Heart right ventricle (tissue), 16 donors: ENCODE measurements around the gene A4GNT. TPM values are rescaled to one million over a fixed set of nuclear protein-coding genes. Genes with fewer than 3 reads are reported as not detected.

Experiments
- ATAC-seq, 8 donors: fragments of 200-7000 bp; cut with Tn5 transposase; one replicate each; pipeline ENCODE4 v1.9.1; 2020; ENCODE audit warnings: mild to moderate bottlenecking in 8 of 8, moderate library complexity in 8 of 8, moderate number of reproducible peaks in 1 of 8
- DNase-seq, 2 donors: peaks; one replicate each; pipeline ENCODE4 v3.0.0-alpha.2; 2020
- H3K27ac ChIP-seq, 10 donors: fragments of 200-600 bp; sonication (generic) in 2 of 10; one replicate each; pipeline versions ENCODE4 v1.5.0 to v1.8.0; 2020 to 2022; ENCODE audit warnings: mild to moderate bottlenecking in 3 of 10
- H3K27me3 ChIP-seq, 7 donors: fragments of 200-600 bp; one replicate each; pipeline ENCODE4 v1.8.0; 2021 to 2022; ENCODE audit warnings: mild to moderate bottlenecking in 2 of 7
- H3K36me3 ChIP-seq, 9 donors: fragments of 200-600 bp; sonication (generic) in 1 of 9; one replicate each; pipeline versions ENCODE4 v1.5.0 to v1.8.0; 2020 to 2022; ENCODE audit warnings: mild to moderate bottlenecking in 2 of 9
- H3K4me1 ChIP-seq, 9 donors: fragments of 200-600 bp; sonication (generic) in 1 of 9; one replicate each; pipeline versions ENCODE4 v1.5.0 to v1.8.0; 2020 to 2022; ENCODE audit warnings: mild to moderate bottlenecking in 4 of 9
- H3K4me3 ChIP-seq, 10 donors: fragments of 200-600 bp; sonication (generic) in 2 of 10; one replicate each; pipeline versions ENCODE4 v1.5.0 to v1.8.0; 2020 to 2022; ENCODE audit warnings: mild to moderate bottlenecking in 7 of 10, moderate library complexity in 2 of 10
- H3K9me3 ChIP-seq, 11 donors: fragments of 200-600 bp in 10 of 11; sonication (generic) in 2 of 11; one replicate each; pipeline versions ENCODE4 v1.5.0 to v1.8.0; 2013 to 2022; ENCODE audit warnings: mild to moderate bottlenecking in 2 of 11, control low read depth in 1 of 11, moderate library complexity in 1 of 11
- WGBS, 2 donors: extraction: QIAGEN DNeasy Blood & Tissue Kit; methylation state at CpG; one replicate each; pipeline ENCODE4 v1.1.7; 2013; ENCODE audit warnings: inconsistent platforms in 1 of 2; 5-methylcytosine and 5-hydroxymethylcytosine counted together
- intact Hi-C, 10 donors: fragments of 100-400 bp; cut with DNase I; formaldehyde crosslinking; loops; one replicate each; pipeline versions ENCODE4 v1.11.1 to v1.14.2; 2022
- polyA plus RNA-seq, 2 donors: library from polyadenylated mRNA; stranded (reverse); fragments of 200-250 nt; gene quantifications; one replicate each; pipeline ENCODE4 v1.2.3, GENCODE V29; 2013
- total RNA-seq, 10 donors: library from RNA; stranded (reverse); fragmentation: NEBNext Ultra II Directional in 3 of 10; extraction: Animal tissue kit (Norgen Biotek cat#: 25700) in 3 of 10; gene quantifications; one replicate each; pipeline versions ENCODE4 v1.2.1 to v1.2.4, GENCODE V29; 2021 to 2023
- TF ChIP-seq, protein P1 (sequence below), 9 donors: fragments of 200-600 bp; sonication (generic) in 2 of 9; IDR thresholded peaks; one replicate each; pipeline versions ENCODE4 v1.5.0 to v1.8.0; 2021 to 2022; ENCODE audit warnings: antibody characterized with exemption in 9 of 9, mild to moderate bottlenecking in 5 of 9, moderate library complexity in 1 of 9
- donor health status: Arrhythmogenic right ventricular cardiomyopathy.
- donor health status: ischemic (EF 13 %, LVEDD 7.1; RV severe dilation, severe dysfunction).
- donor health status: healthy with polysubstance abuse.
- donor health status: DM: no; HTN: yes; CAD: no.
- donor health status: DM: no; HTN: no; CAD: no.
- donor health status: ischemic (EF 25% LVEDD 6.9; RV normal size, moderate dysfunction).
- donor health status: ischemic (EF 25% LVEDD 5.7; RV mildly dilated, moderate dysfunction).
- donor health status: healthy.
- donor health status: DM: yes; HTN: yes; CAD: no.
- donor health status: Ischemic cardiomyopathy.
- donor health status: ischemic (EF 35%, LVEDD 5.7; RV mildly dilated, moderate dysfunction).
- donor health status: nonischemic (EF 11% LVEDD 7.7; RV severe dilation, severe dysfunction).
- donor health status: DM: yes; HTN: yes; CAD: no.
- donor health status: PGD.
- donor health status: ischemic (EF 29% LVEDD 5.4; RV normal size, mild dysfunction).
- donor health status: nonischemic (EF 23%, LVEDD 6.1; RV moderate dilation, normal function).

Gene A4GNT
- total and polyA plus RNA-seq, 12 donors, result not detected

DNA sequence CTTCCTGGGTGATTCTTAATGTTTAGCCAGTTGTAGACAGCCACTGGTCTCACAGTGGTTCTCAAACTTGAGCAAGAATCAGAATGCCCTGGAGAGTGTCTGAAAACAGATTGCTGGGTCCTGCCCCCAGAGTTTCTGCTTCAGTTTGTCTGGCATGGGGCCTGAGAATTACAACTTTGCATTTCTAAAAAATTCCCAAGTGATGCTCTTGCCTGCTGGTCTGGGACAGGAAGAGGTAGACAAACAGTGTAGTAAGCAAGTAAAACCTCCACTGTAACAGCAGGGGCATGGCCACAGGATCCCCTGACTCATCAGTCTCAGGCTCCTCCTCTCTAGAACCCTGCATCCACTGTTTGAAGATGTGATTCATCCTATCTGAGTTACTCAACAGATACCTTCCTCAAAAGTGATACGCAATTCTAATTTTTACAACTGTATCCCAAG lies 53.3 kb downstream of the A4GNT start:
- Histone ChIP-seq H3K36me3 (peaks cover 0 to 69% (median 0%) of the 10 kb centered on the region in 9 donors), H3K4me3 (no peak overlapping the region), H3K27me3 (no peaks in the 10 kb centered on the region), H3K4me1 (peaks cover 0 to 35% (median 0%) of the 10 kb centered on the region in 9 donors), H3K9me3 (peaks cover 0 to 10% (median 0%) of the 10 kb centered on the region in 11 donors), H3K27ac (no peak overlapping the region)
- intact Hi-C loops, result loop anchor here in 2 of 10 donors (5.0 to 10.0 kb wide), 2 partner anchors 33 to 356 kb away; partner anchors contain the start of gene ESYT3 (in 1 of the 2)
- 0% methylated on average over 1 of the region's 1 CpG for WGBS, 2 donors
- ATAC-seq (peak in 2 of 8 donors; percentile 19 to 65), DNase-seq (no peak)
- TF ChIP-seq, protein P1, sequence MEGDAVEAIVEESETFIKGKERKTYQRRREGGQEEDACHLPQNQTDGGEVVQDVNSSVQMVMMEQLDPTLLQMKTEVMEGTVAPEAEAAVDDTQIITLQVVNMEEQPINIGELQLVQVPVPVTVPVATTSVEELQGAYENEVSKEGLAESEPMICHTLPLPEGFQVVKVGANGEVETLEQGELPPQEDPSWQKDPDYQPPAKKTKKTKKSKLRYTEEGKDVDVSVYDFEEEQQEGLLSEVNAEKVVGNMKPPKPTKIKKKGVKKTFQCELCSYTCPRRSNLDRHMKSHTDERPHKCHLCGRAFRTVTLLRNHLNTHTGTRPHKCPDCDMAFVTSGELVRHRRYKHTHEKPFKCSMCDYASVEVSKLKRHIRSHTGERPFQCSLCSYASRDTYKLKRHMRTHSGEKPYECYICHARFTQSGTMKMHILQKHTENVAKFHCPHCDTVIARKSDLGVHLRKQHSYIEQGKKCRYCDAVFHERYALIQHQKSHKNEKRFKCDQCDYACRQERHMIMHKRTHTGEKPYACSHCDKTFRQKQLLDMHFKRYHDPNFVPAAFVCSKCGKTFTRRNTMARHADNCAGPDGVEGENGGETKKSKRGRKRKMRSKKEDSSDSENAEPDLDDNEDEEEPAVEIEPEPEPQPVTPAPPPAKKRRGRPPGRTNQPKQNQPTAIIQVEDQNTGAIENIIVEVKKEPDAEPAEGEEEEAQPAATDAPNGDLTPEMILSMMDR (IDR thresholded peaks at IDR 0.05), result no peak

DNA sequence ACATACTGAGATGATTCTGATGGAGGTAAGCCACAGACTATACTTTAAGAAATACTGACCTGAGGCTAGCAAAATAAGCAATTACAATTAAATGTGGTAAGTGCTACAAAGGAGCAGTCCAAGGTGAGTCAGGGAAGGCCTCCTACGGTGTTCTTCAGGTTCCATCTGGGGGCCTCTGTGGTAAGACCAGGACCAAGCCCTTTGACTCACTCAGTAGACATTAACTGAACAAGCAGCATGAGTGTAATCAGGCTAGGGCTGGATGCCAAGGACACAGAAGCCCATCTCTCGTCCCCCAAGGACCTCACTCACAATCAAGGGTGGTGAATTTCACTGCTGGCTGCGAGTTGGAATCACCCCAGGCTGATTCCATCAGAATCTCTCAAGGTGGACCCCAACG lies 54.1 kb downstream of the A4GNT start:
- Histone ChIP-seq H3K9me3 (peaks cover 0 to 12% (median 0%) of the 10 kb centered on the region in 11 donors), H3K27ac (no peak overlapping the region), H3K4me3 (no peak overlapping the region), H3K4me1 (peaks cover 0 to 28% (median 0%) of the 10 kb centered on the region in 9 donors), H3K27me3 (no peaks in the 10 kb centered on the region), H3K36me3 (peaks cover 0 to 65% (median 0%) of the 10 kb centered on the region in 9 donors)
- TF ChIP-seq, protein P1 (IDR thresholded peaks at IDR 0.05), result no peak
- ATAC-seq, result no peak
- intact Hi-C loops, result loop anchor here in 2 of 10 donors (5.0 to 10.0 kb wide), 2 partner anchors 34 to 357 kb away; partner anchors contain the start of gene ESYT3 (in 1 of the 2)
- no peak for DNase-seq
- 87 to 90% methylated on average over 4 of the region's 4 CpGs for WGBS, 2 donors

Other genes starting within 250 kb of the A4GNT start
- gene CLDN18, start 122.2 kb downstream of the A4GNT start, total RNA-seq, result not detected
- gene CLDN18, start 122.2 kb downstream of the A4GNT start, polyA plus RNA-seq, result under 1 TPM in 1 of 2 donors, not detected in 1; 0.01 TPM
- gene DZIP1L, start 16.8 kb downstream of the A4GNT start, total RNA-seq, result 1 to 10 TPM; 2.5 to 5.5 (median 3.8) TPM
- 1 to 10 TPM; 1.9 to 4.1 TPM for gene DZIP1L, start 16.8 kb downstream of the A4GNT start, polyA plus RNA-seq
- gene DBR1, start 42.5 kb upstream of the A4GNT start, total RNA-seq, result 10 to 100 TPM in 2 of 10 donors, 1 to 10 TPM in 8; 6.4 to 10.5 (median 9.0) TPM
- 1 to 10 TPM; 3.3 to 5.5 TPM for gene DBR1, start 42.5 kb upstream of the A4GNT start, polyA plus RNA-seq
- 10 to 100 TPM; 28.2 to 49.3 (median 30.1) TPM for gene ARMC8, start 54.9 kb upstream of the A4GNT start, total RNA-seq
- gene ARMC8, start 54.9 kb upstream of the A4GNT start, polyA plus RNA-seq, result 10 to 100 TPM; 13.8 to 23.0 TPM
- gene NME9, start 197.5 kb upstream of the A4GNT start, total RNA-seq, result under 1 TPM in 1 of 10 donors, not detected in 9; 0.44 TPM
- gene NME9, start 197.5 kb upstream of the A4GNT start, polyA plus RNA-seq, result under 1 TPM in 1 of 2 donors, not detected in 1; 0.15 TPM
- gene MRAS, start 216.2 kb upstream of the A4GNT start, total RNA-seq, result 100 to 1,000 TPM; 221 to 381 (median 266) TPM
- 100 to 1,000 TPM in 1 of 2 donors, 10 to 100 TPM in 1; 78.6 to 128 TPM for gene MRAS, start 216.2 kb upstream of the A4GNT start, polyA plus RNA-seq